NCI-H226 (cell line): ENCODE results near the gene RNF112.

Experiments
- DNase-seq: peaks from one replicate; pipeline ENCODE4 v3.0.0-alpha.2; 2015

Gene RNF112

GRCh38 chr17:19410875-19411620, at the start of gene RNF112:
Gene RNF112 (plus strand): TSS chr17:19411232. CDS start chr17:19411409, 177 bp downstream.
- DNase-seq, result peak; percentile 63

GRCh38 chr17:19361326-19361725, 49.7 kb upstream of the RNF112 start:
- DNase-seq, result no peak

- no peak for DNase-seq
Measured at GRCh38 chr17:19361944-19362276, 49.1 kb upstream of the RNF112 start.

GRCh38 chr17:19362277-19363113, 48.5 kb upstream of the RNF112 start, which contains the start of gene B9D1:
Gene B9D1 (minus strand): TSS chr17:19362723. CDS start chr17:19362569, 154 bp downstream.
- peak; percentile 89 for DNase-seq

- DNase-seq, result no peak
Measured at GRCh38 chr17:19363114-19363438, 48.0 kb upstream of the RNF112 start.

GRCh38 chr17:19363460-19364035, 47.5 kb upstream of the RNF112 start:
- DNase-seq, result no peak

GRCh38 chr17:19364699-19365498, 46.1 kb upstream of the RNF112 start:
- no peak for DNase-seq

- no peak for DNase-seq
Measured at GRCh38 chr17:19365499-19365817, 45.6 kb upstream of the RNF112 start.

- no peak for DNase-seq
Measured at GRCh38 chr17:19365833-19366636, 45.0 kb upstream of the RNF112 start.

- DNase-seq, result no peak
Measured at GRCh38 chr17:19366637-19366972, 44.4 kb upstream of the RNF112 start.

- no peak for DNase-seq
Measured at GRCh38 chr17:19368229-19368628, 42.8 kb upstream of the RNF112 start.

GRCh38 chr17:19369107-19369778, 41.8 kb upstream of the RNF112 start:
- DNase-seq, result no peak

- no peak for DNase-seq
Measured at GRCh38 chr17:19369846-19370492, 41.1 kb upstream of the RNF112 start.

GRCh38 chr17:19370493-19370960, 40.5 kb upstream of the RNF112 start:
- DNase-seq, result no peak

- no peak for DNase-seq
Measured at GRCh38 chr17:19371259-19372010, 39.6 kb upstream of the RNF112 start.

- DNase-seq, result no peak
Measured at GRCh38 chr17:19372011-19372370, 39.0 kb upstream of the RNF112 start.

GRCh38 chr17:19372439-19372838, 38.6 kb upstream of the RNF112 start:
- DNase-seq, result no peak

- DNase-seq, result no peak
Measured at GRCh38 chr17:19372866-19373504, 38.0 kb upstream of the RNF112 start.

GRCh38 chr17:19374136-19374535, 36.9 kb upstream of the RNF112 start:
- DNase-seq, result no peak

- no peak for DNase-seq
Measured at GRCh38 chr17:19375732-19376131, 35.3 kb upstream of the RNF112 start.
